ENCODE data around the gene BATF3. TPM values are rescaled to one million over a fixed set of nuclear protein-coding genes. Genes with fewer than 3 reads are reported as not detected.

Gene BATF3
- total RNA-seq, 1 experiment from 2014 or later: 1.3 TPM

DNA sequence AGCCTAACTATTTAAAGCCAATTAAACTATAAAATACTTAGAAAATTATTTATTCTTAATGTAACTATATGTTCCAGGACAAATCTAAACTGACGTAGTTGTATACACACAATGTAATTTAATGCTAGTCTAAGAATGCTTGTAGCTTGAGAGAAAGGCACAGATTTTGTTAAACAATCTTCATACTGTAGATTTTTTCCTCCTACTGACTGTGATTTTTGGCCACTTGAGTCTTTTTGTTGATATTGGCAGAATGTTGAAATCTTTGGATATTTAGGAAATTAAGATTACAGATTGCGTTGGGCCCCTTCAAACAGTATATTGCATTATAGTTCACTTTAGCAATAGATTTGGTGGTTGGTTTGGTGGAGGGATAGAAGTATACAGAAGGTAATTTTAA lies 50.6 kb downstream of the BATF3 start:
- BruUV-seq (replicated peaks): no TSS peak
- ChIA-PET POLR2A (ENCODE audit: unreplicated experiment) (no interaction called here), CTCF (no interaction called here)
- H3K9me3 ChIP-seq (ENCODE audit: insufficient read depth, low read depth): no peaks in the 10 kb centered on the region
- no peak for TF ChIP-seq CTCF (conservative IDR thresholded peaks at IDR 0.05)
- TF ChIP-seq EZH2 (IDR thresholded peaks at IDR 0.05; ENCODE audit: low read depth): no peak
- H4K20me1 ChIP-seq (ENCODE audit: insufficient read depth): no peaks in the 10 kb centered on the region
- no peak for DNase-seq
- no peaks in the 10 kb centered on the region for H3K79me2 ChIP-seq (ENCODE audit: low read depth)
- no peaks in the 10 kb centered on the region for H3K9me2 ChIP-seq (ENCODE audit: insufficient read depth)
- no peaks in the 10 kb centered on the region; the same call in 1 of the 2 replicates for H3K27me3 ChIP-seq (ENCODE audit: insufficient read depth, low read depth)
- H2AFZ ChIP-seq: no peak overlapping the region
- H3K4me2 ChIP-seq: no peak overlapping the region
- no peaks in the 10 kb centered on the region for H3K4me1 ChIP-seq (replicated peaks; ENCODE audit: insufficient read depth)
- H3K4me3 ChIP-seq: no peak overlapping the region
- H3K36me3 ChIP-seq (ENCODE audit: low read depth): no peaks in the 10 kb centered on the region
- no peak overlapping the region for H3K27ac ChIP-seq
- no peaks in the 10 kb centered on the region for H3F3A ChIP-seq (ENCODE audit: insufficient read depth, low read depth)
- intact Hi-C loops (cut with micrococcal nuclease; ENCODE audit: unreplicated experiment): no loop called here

DNA sequence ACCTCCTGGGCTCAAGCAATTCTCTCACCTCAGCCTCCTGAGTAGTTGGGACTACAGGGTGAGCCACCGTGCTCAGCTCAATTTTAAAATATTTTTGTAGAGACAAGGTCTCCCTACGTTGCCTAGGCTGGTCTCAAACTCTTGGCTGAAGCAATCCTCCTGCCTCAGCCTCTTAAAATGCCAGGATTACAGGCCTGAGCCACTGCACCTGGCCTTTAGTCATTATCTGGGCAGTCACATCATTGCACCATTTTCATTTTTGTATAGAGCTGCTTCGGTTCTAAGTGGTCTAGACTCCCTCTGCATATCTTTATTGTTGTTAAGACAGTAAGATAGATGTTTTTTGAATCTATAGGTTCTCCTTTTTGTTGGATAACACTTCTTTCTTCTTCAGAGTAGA lies 51.2 kb downstream of the BATF3 start:
- intact Hi-C loops (cut with micrococcal nuclease; ENCODE audit: unreplicated experiment): no loop called here
- no peak for DNase-seq
- CTCF ChIA-PET: no interaction called here
- no peak overlapping the region for H2AFZ ChIP-seq
- no peak overlapping the region for H3K27ac ChIP-seq
- no peaks in the 10 kb centered on the region for H4K20me1 ChIP-seq (ENCODE audit: insufficient read depth)
- H3K36me3 ChIP-seq (ENCODE audit: low read depth): no peaks in the 10 kb centered on the region
- no peaks in the 10 kb centered on the region for H3K79me2 ChIP-seq (ENCODE audit: low read depth)
- TF ChIP-seq EZH2 (IDR thresholded peaks at IDR 0.05; ENCODE audit: low read depth) (no peak), CTCF (conservative IDR thresholded peaks at IDR 0.05) (no peak)
- H3K9me2 ChIP-seq (ENCODE audit: insufficient read depth): no peaks in the 10 kb centered on the region
- H3K4me1 ChIP-seq (replicated peaks; ENCODE audit: insufficient read depth): no peaks in the 10 kb centered on the region
- H3K9me3 ChIP-seq (ENCODE audit: insufficient read depth, low read depth): no peaks in the 10 kb centered on the region
- H3K4me3 ChIP-seq: no peak overlapping the region
- H3F3A ChIP-seq (ENCODE audit: insufficient read depth, low read depth): no peaks in the 10 kb centered on the region
- POLR2A ChIA-PET (ENCODE audit: unreplicated experiment): no interaction called here
- no peaks in the 10 kb centered on the region; the same call in 1 of the 2 replicates for H3K27me3 ChIP-seq (ENCODE audit: insufficient read depth, low read depth)
- H3K4me2 ChIP-seq: no peak overlapping the region
- BruUV-seq (replicated peaks): no TSS peak

GRCh38 chr1:212647004-212647403 lies 52.6 kb downstream of the BATF3 start:
- DNase-seq: no peak
- H4K20me1 ChIP-seq (ENCODE audit: insufficient read depth): no peaks in the 10 kb centered on the region
- no peaks in the 10 kb centered on the region for H3K9me2 ChIP-seq (ENCODE audit: insufficient read depth)
- no peaks in the 10 kb centered on the region; the same call in 1 of the 2 replicates for H3K27me3 ChIP-seq (ENCODE audit: insufficient read depth, low read depth)
- H3K4me1 ChIP-seq (replicated peaks; ENCODE audit: insufficient read depth): no peaks in the 10 kb centered on the region
- intact Hi-C loops (cut with micrococcal nuclease; ENCODE audit: unreplicated experiment): no loop called here
- H3K9me3 ChIP-seq (ENCODE audit: insufficient read depth, low read depth): no peaks in the 10 kb centered on the region
- no TSS peak for BruUV-seq (replicated peaks)
- H3K79me2 ChIP-seq (ENCODE audit: low read depth): no peaks in the 10 kb centered on the region
- no peak overlapping the region for H3K27ac ChIP-seq
- no peaks in the 10 kb centered on the region for H3F3A ChIP-seq (ENCODE audit: insufficient read depth, low read depth)
- ChIA-PET CTCF (no interaction called here), POLR2A (ENCODE audit: unreplicated experiment) (no interaction called here)
- TF ChIP-seq CTCF (conservative IDR thresholded peaks at IDR 0.05) (no peak), EZH2 (IDR thresholded peaks at IDR 0.05; ENCODE audit: low read depth) (no peak)
- no peak overlapping the region for H3K4me2 ChIP-seq
- H3K4me3 ChIP-seq: no peak overlapping the region
- no peak overlapping the region for H2AFZ ChIP-seq
- no peaks in the 10 kb centered on the region for H3K36me3 ChIP-seq (ENCODE audit: low read depth)
